Measurements from ENCODE around the gene AUTS2. TPM values are rescaled to one million over a fixed set of nuclear protein-coding genes. Genes with fewer than 3 reads are reported as not detected.

AUTS2 gene
- total RNA-seq, 2 donors from 2014 or later = 8.6 TPM

DNA sequence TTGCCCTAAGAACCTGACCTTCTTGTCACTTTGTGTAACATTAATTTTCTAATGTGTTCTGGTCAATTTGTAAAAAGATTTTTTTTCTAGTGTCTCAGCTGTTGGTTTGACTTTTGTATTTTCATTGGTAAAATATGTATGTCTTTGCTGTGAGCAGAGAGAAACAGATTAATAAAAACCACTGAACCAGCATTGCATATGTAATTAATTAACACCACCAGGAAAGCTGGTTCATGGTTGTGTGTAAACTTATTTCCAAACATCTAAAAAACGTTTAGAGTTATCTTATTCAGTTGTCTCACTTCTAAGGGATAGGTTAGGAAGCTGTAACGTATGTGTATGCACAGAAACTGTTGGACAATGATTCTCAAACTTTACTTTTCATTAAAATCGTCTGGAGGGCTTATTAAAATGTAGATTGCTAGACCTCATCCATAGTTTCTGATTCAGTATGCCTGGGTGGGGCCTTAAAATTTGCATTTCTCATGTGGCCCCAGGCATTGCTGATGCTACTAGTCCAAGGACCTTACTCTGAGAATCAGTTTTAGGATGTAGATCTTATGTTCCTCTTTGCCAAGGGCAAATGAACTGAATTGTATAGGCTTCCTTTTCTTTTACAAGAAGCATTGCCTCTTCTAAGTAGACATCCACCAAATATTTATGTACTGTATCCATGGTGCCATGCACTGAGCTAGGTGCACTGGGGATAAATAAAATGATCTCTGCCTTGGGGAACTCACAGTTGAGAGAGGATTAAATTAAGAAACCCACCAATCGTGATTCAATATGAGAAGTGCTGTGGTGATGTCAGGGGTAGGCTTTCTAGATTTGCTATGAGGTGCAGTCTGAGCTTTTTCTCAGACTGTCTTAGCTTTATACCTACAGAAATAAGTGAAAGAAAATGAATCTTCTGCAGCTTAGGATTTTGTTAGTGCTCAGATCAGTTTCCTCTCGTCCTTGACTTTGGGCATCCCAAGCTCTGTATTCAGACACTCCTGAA, 98.7 kb downstream of the AUTS2 start:
- Histone ChIP-seq H3K27ac (no peak overlapping the region), H3K4me3 (no peak overlapping the region), H3K27me3 (no peaks in the 10 kb centered on the region), H3K9me3 (no peaks in the 10 kb centered on the region), H3K4me1 (peaks cover 0 to 7% of the 10 kb centered on the region in 2 donors), H3K36me3 (no peaks in the 10 kb centered on the region)
- TF ChIP-seq, protein P1, sequence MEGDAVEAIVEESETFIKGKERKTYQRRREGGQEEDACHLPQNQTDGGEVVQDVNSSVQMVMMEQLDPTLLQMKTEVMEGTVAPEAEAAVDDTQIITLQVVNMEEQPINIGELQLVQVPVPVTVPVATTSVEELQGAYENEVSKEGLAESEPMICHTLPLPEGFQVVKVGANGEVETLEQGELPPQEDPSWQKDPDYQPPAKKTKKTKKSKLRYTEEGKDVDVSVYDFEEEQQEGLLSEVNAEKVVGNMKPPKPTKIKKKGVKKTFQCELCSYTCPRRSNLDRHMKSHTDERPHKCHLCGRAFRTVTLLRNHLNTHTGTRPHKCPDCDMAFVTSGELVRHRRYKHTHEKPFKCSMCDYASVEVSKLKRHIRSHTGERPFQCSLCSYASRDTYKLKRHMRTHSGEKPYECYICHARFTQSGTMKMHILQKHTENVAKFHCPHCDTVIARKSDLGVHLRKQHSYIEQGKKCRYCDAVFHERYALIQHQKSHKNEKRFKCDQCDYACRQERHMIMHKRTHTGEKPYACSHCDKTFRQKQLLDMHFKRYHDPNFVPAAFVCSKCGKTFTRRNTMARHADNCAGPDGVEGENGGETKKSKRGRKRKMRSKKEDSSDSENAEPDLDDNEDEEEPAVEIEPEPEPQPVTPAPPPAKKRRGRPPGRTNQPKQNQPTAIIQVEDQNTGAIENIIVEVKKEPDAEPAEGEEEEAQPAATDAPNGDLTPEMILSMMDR (IDR thresholded peaks at IDR 0.05) = no peak
- no peak for DNase-seq (ENCODE audit: low spot score)

DNA sequence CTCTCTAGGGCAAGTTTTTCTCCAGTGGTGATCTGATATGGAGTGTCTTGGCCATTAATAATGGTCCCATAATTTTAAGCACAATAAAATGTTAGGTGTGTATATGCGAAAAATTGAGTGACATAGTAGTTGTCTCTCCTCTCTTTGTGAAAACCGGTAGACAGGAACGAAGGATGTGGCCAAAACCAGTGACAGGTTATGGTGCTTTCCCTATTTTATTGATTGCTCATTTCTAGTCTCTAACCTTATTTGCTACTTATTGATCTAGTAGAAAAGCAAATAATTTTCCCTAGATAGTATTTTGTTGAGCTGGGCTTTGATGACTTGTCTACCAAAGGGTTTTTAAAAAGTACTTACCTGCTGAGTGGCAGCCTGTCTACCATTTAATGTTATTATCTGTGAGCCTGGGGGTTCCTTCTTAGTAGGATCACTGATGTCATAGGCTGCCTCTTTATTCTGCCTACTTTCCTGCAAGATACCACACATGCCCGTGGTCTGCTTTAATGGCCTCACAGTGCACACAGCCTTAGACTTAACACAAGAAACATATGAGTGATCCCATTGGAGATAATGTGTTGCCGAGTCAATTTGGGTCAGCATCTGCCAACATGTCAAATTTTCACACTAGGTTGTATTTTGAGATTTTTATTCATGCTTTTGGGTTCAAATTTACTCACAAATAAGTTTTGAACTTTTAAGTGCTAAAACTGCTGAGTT, 100.0 kb downstream of the AUTS2 start:
- no peak overlapping the region for H3K4me3 ChIP-seq
- no peaks in the 10 kb centered on the region for H3K27me3 ChIP-seq
- H3K9me3 ChIP-seq = no peaks in the 10 kb centered on the region
- H3K36me3 ChIP-seq = no peaks in the 10 kb centered on the region
- peaks cover 0 to 15% of the 10 kb centered on the region in 2 donors for H3K4me1 ChIP-seq
- DNase-seq (ENCODE audit: low spot score) = no peak
- H3K27ac ChIP-seq = no peak overlapping the region
- TF ChIP-seq, protein P1 (IDR thresholded peaks at IDR 0.05) = no peak

DNA sequence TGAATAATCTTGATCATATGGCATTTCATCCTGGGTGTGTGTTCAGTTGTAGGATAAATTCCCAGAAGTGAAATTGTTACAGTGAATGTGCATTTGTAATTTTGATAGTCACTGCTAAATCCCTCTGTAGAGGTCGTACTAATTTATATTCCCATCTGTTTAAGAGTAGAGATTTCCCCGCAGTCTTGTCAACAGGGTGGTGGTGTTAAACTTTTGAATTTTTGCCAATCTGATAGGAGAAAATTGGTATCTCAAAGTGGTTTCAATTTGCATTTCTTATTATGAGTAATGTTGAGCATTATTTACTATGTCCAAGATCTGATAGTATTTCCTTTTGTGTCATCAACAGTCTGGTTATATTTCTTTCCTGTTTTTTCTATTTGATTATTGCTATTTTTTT, 101.7 kb downstream of the AUTS2 start:
- Histone ChIP-seq H3K4me3 (no peak overlapping the region), H3K27me3 (no peaks in the 10 kb centered on the region), H3K27ac (no peak overlapping the region), H3K36me3 (no peaks in the 10 kb centered on the region), H3K9me3 (no peaks in the 10 kb centered on the region), H3K4me1 (peaks cover 0 to 23% of the 10 kb centered on the region in 2 donors)
- TF ChIP-seq, protein P1 (IDR thresholded peaks at IDR 0.05) = no peak
- DNase-seq (ENCODE audit: low spot score) = no peak

DNA sequence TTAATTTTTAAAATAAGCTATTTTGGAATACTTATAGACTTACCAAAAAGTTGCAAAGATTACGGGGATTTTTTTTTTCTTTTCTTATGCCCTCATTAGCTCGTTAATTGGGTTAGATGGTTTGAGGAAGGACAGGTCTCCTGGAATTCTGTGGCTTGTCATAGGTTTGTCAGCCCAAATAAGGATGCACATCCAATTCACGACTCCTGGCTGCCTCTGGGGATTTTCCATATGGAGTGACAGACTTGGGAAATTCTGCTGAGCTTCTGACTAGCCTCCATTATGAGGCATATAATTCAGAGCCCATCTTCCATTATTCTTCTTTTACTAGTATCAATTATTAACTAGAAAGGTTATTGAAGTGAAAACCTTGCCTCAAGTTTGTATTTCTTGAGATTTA, 102.1 kb downstream of the AUTS2 start:
- peaks cover 0 to 23% of the 10 kb centered on the region in 2 donors for H3K4me1 ChIP-seq
- no peak for DNase-seq (ENCODE audit: low spot score)
- TF ChIP-seq, protein P1 (IDR thresholded peaks at IDR 0.05) = no peak
- no peaks in the 10 kb centered on the region for H3K36me3 ChIP-seq
- H3K4me3 ChIP-seq = no peak overlapping the region
- H3K9me3 ChIP-seq = no peaks in the 10 kb centered on the region
- no peak overlapping the region for H3K27ac ChIP-seq
- H3K27me3 ChIP-seq = no peaks in the 10 kb centered on the region

DNA sequence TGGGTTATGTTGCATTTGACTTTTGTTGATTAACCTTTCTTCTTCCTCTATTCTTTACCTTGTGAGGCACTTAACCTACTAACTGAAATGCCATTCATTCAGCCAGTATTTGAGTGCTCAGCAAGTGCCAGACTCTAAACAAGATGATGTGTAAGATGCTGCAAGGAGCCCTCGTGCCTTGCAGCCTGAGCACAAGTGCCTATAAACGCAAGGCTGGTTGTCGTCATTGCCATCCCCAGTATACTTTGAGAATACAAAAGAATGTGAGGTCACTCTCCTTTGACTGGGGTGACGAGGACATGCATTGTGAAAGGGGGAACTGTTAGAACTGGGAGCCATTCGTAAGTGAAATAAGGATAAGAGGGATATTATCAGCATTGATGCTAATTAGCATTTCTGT, 103.0 kb downstream of the AUTS2 start:
- no peaks in the 10 kb centered on the region for H3K9me3 ChIP-seq
- no peaks in the 10 kb centered on the region for H3K27me3 ChIP-seq
- no peak for DNase-seq (ENCODE audit: low spot score)
- no peak overlapping the region for H3K27ac ChIP-seq
- no peaks in the 10 kb centered on the region for H3K36me3 ChIP-seq
- peaks cover 0 to 24% of the 10 kb centered on the region in 2 donors for H3K4me1 ChIP-seq
- TF ChIP-seq, protein P1 (IDR thresholded peaks at IDR 0.05) = no peak
- no peak overlapping the region for H3K4me3 ChIP-seq

Data from right atrium auricular region (tissue), 2 donors.